A549 (cell line): ENCODE measurements around the gene CCDC83. TPM values are rescaled to one million over a fixed set of nuclear protein-coding genes. Genes with fewer than 3 reads are reported as not detected.

Experiments used
- ATAC-seq, 2 experiments: fragments of 200-7000 bp in 1 of 2; fragments of >200 bp in 1 of 2; cut with Nextera tagmentation in 1 of 2; cut with Tn5 transposase in 1 of 2; 3 replicates each; pipeline versions ENCODE4 v1.8.0 to v1.9.1; 2018 to 2020; ENCODE audit warnings: mild to moderate bottlenecking in 1 of 2, moderate library complexity in 1 of 2
- CTCF ChIA-PET: fragments of 300-600 bp; sonication (Branson Sonifier 250); formaldehyde crosslinking; extraction: SDS; loops from one replicate; lab custom pipeline; 2021; ENCODE audit warnings: antibody characterized with exemption, inconsistent platforms; lab: Yijun Ruan, JAX
- POLR2A ChIA-PET: fragments of 350-600 bp; formaldehyde crosslinking; extraction: SDS; loops from one replicate; lab custom pipeline; 2021; ENCODE audit warnings: antibody characterized with exemption, inconsistent platforms; lab: Yijun Ruan, JAX
- DNase-seq, 2 experiments: peaks; one replicate each; pipeline versions ENCODE4 v3.0.0 to v3.0.0-alpha.2; 2011 to 2016; ENCODE audit warnings: low read depth in 1 of 2, low spot score in 1 of 2
- FAIRE-seq: peaks from 2 replicates; lab custom pipeline; 2011; peaks lifted over from hg19 to GRCh38; lab: Jason Lieb, UNC
- H3K27ac ChIP-seq, 2 experiments: fragments of >200 bp; sonication (Bioruptor Twin); formaldehyde crosslinking; 3 replicates each; pipeline ENCODE4 v1.5.1; 2016 to 2017
- H3K4me1 ChIP-seq: fragments of >200 bp; sonication (Bioruptor Twin); formaldehyde crosslinking; 3 replicates; pipeline ENCODE4 v1.6.1; 2016
- H3K4me2 ChIP-seq: fragments of >200 bp; sonication (Bioruptor Twin); formaldehyde crosslinking; 3 replicates; pipeline ENCODE4 v1.6.1; 2016
- H3K4me3 ChIP-seq: fragments of >200 bp; sonication (Bioruptor Twin); formaldehyde crosslinking; 3 replicates; pipeline ENCODE4 v1.5.1; 2016
- H3K9me3 ChIP-seq: fragments of >200 bp; sonication (Bioruptor Twin); formaldehyde crosslinking; 3 replicates; pipeline ENCODE4 v1.6.1; 2016
- ATOH8 ChIP-seq: fragments of 250-450 bp; sonication (Bioruptor Pico); IDR thresholded peaks from 2 replicates; pipeline ENCODE4 v1.5.0; 2020; ENCODE audit warnings: low read depth, mild to moderate bottlenecking, moderate library complexity
- CBX2 ChIP-seq: fragments of 200-600 bp; sonication (generic); IDR thresholded peaks from 2 replicates; pipeline ENCODE4 v1.6.1; 2016; ENCODE audit warnings: low read depth, mild to moderate bottlenecking, borderline replicate concordance
- CBX8 ChIP-seq: fragments of 200-600 bp; sonication (generic); IDR thresholded peaks from 2 replicates; pipeline ENCODE4 v1.6.1; 2016
- CHD4 ChIP-seq: fragments of 200-600 bp; sonication (generic); IDR thresholded peaks from 2 replicates; pipeline ENCODE4 v1.6.1; 2016; ENCODE audit warnings: antibody characterized with exemption, mild to moderate bottlenecking, borderline replicate concordance
- EHF ChIP-seq: fragments of 250-450 bp; sonication (Bioruptor Pico); IDR thresholded peaks from 2 replicates; pipeline ENCODE4 v1.5.0; 2020; ENCODE audit warnings: mild to moderate bottlenecking
- EHMT2 ChIP-seq: fragments of 200-600 bp; sonication (generic); IDR thresholded peaks from 2 replicates; pipeline ENCODE4 v1.6.1; 2016; ENCODE audit warnings: antibody characterized with exemption, low read depth, mild to moderate bottlenecking, moderate library complexity
- EP300 ChIP-seq, 2 experiments: fragments of >200 bp; sonication (Bioruptor Twin); formaldehyde crosslinking; IDR thresholded peaks; 2 replicates in 1 of 2; 3 replicates in 1 of 2; pipeline ENCODE4 v1.6.1; 2016 to 2017
- FOSB ChIP-seq: fragments of 250-450 bp; sonication (Bioruptor Pico); IDR thresholded peaks from 2 replicates; pipeline ENCODE4 v1.5.0; 2020; ENCODE audit warnings: mild to moderate bottlenecking, moderate library complexity
- FOXS1 ChIP-seq: fragments of 250-450 bp; sonication (Bioruptor Pico); IDR thresholded peaks from 2 replicates; pipeline ENCODE4 v1.5.0; 2020; ENCODE audit warnings: mild to moderate bottlenecking, moderate library complexity
- GATA3 ChIP-seq: IDR thresholded peaks from 2 replicates; pipeline ENCODE4 v1.6.1; 2012; ENCODE audit warnings: borderline replicate concordance
- HDAC2 ChIP-seq: fragments of 200-600 bp; sonication (generic); IDR thresholded peaks from 2 replicates; pipeline ENCODE4 v1.6.1; 2016
- HEYL ChIP-seq: fragments of 250-450 bp; sonication (Bioruptor Pico); IDR thresholded peaks from 2 replicates; pipeline ENCODE4 v1.8.0; 2021; ENCODE audit warnings: mild to moderate bottlenecking, moderate library complexity
- HOXA7 ChIP-seq: fragments of 250-450 bp; sonication (Bioruptor Pico); IDR thresholded peaks from 2 replicates; pipeline ENCODE4 v1.5.0; 2020; ENCODE audit warnings: mild to moderate bottlenecking, moderate library complexity
- HOXB13 ChIP-seq: fragments of 250-450 bp; sonication (Bioruptor Pico); IDR thresholded peaks from 2 replicates; pipeline ENCODE4 v1.5.0; 2020; ENCODE audit warnings: low read depth, mild to moderate bottlenecking, moderate library complexity
- JUNB ChIP-seq: fragments of >200 bp; sonication (Bioruptor Twin); formaldehyde crosslinking; IDR thresholded peaks from 2 replicates; pipeline ENCODE4 v1.6.1; 2016
- MAFK ChIP-seq: fragments of 450-650 bp; IDR thresholded peaks from 2 replicates; pipeline ENCODE4 v1.6.1; 2014; ENCODE audit not compliant: partially characterized antibody
- MYC ChIP-seq: IDR thresholded peaks from 2 replicates; pipeline ENCODE4 v1.6.1; 2012; ENCODE audit warnings: mild to moderate bottlenecking, inconsistent platforms, low read length, improper control_type of control experiment, borderline replicate concordance
- NPAS2 ChIP-seq: fragments of 250-450 bp; sonication (Bioruptor Pico); IDR thresholded peaks from 2 replicates; pipeline ENCODE4 v1.8.0; 2022; ENCODE audit warnings: mild to moderate bottlenecking, moderate library complexity, borderline replicate concordance
- POLR2AphosphoS2 ChIP-seq: conservative IDR thresholded peaks from 2 replicates; pipeline ENCODE4 v1.6.1; 2012; ENCODE audit warnings: low read length, improper control_type of control experiment, inconsistent platforms
- RAD21 ChIP-seq, 2 experiments: fragments of >200 bp in 1 of 2; sonication (Bioruptor Twin) in 1 of 2; formaldehyde crosslinking in 1 of 2; IDR thresholded peaks in 1 of 2; conservative IDR thresholded peaks in 1 of 2; 2 replicates in 1 of 2; 3 replicates in 1 of 2; pipeline ENCODE4 v1.6.1; 2012 to 2018; ENCODE audit warnings: inconsistent platforms in 1 of 2
- RARB ChIP-seq: fragments of 250-450 bp; sonication (Bioruptor Pico); IDR thresholded peaks from 2 replicates; pipeline ENCODE4 v1.8.0; 2021; ENCODE audit warnings: mild to moderate bottlenecking, moderate library complexity
- REST ChIP-seq: fragments of 200-600 bp; sonication (generic); IDR thresholded peaks from 2 replicates; pipeline ENCODE4 v1.6.1; 2016; ENCODE audit warnings: antibody characterized with exemption, mild to moderate bottlenecking, moderate library complexity
- RFX5 ChIP-seq: fragments of 450-650 bp; IDR thresholded peaks from 2 replicates; pipeline ENCODE4 v1.7.1; 2014; ENCODE audit warnings: antibody characterized with exemption, mild to moderate bottlenecking, moderate library complexity
- SMC3 ChIP-seq: fragments of >200 bp; sonication (Bioruptor Twin); formaldehyde crosslinking; IDR thresholded peaks from 3 replicates; pipeline ENCODE4 v1.6.1; 2018; ENCODE audit warnings: inconsistent platforms
- TFCP2L1 ChIP-seq: fragments of 250-450 bp; sonication (Bioruptor Pico); IDR thresholded peaks from 2 replicates; pipeline ENCODE4 v1.5.0; 2021; ENCODE audit warnings: mild to moderate bottlenecking
- TP53 ChIP-seq: fragments of 250-450 bp; sonication (Bioruptor Pico); IDR thresholded peaks from 2 replicates; pipeline ENCODE4 v1.5.0; 2021; ENCODE audit warnings: mild to moderate bottlenecking, moderate library complexity
- USF2 ChIP-seq: fragments of 450-650 bp; IDR thresholded peaks from 2 replicates; pipeline ENCODE4 v1.6.1; 2014; ENCODE audit warnings: antibody characterized with exemption
- WGBS: methylation state at CpG from one replicate; pipeline ENCODE4 v1.1.6; 2017; ENCODE audit errors: missing lambda C conversion rate; 5-methylcytosine and 5-hydroxymethylcytosine counted together
- polyA plus RNA-seq, 4 experiments: library from polyadenylated mRNA; depleted of rRNA in 3 of 4; stranded (reverse); fragments of >200 nt; fragmentation: RNase III in 1 of 4; extraction: RNeasy Plus Mini Kit Qiagen cat#74134 plus additional on column Dnase treatment in 1 of 4; gene quantifications; 2 replicates in 3 of 4; 3 replicates in 1 of 4; pipeline ENCODE4 v1.2.3, GENCODE V29; 2011 to 2017

The CCDC83 gene
- polyA plus RNA-seq, 2 of the 4 experiments (the other 2 are of a cell fraction), result not detected

- 58% methylated on average over 6 of the region's 6 CpGs for WGBS
Observed at GRCh38 chr11:85914425-85914824, 59.2 kb downstream of the CCDC83 start.

GRCh38 chr11:85918910-85919794, 64.0 kb downstream of the CCDC83 start:
- no peak overlapping the region for H3K4me2 ChIP-seq
- ATAC-seq (no peak), FAIRE-seq (no peak), DNase-seq (no peak)
- POLR2A ChIA-PET, result no interaction called here
- H3K4me1 ChIP-seq, result no peaks in the 10 kb centered on the region
- CTCF ChIA-PET, result interaction anchor here (0.6 to 1.2 kb wide), 2 partner anchors 11 to 26 kb away, joined by 3 read pairs; no protein-coding TSS in a partner anchor
- TF ChIP-seq HOXB13 (no peak), NPAS2 (CRISPR knock-in tag) (no peak), MAFK (peak; percentile 36)
- no peak overlapping the region for H3K27ac ChIP-seq
- no peak overlapping the region for H3K4me3 ChIP-seq
- H3K9me3 ChIP-seq, result no peaks in the 10 kb centered on the region
- 82% methylated on average over 4 of the region's 4 CpGs for WGBS

More at GRCh38 chr11:85914425-85914824, 59.2 kb downstream of the CCDC83 start:
- H3K4me2 ChIP-seq, result no peak overlapping the region
- POLR2A ChIA-PET, result no interaction called here
- H3K4me1 ChIP-seq, result no peaks in the 10 kb centered on the region
- FAIRE-seq (no peak), DNase-seq (no peak)
- TF ChIP-seq TP53 (CRISPR knock-in tag), result no peak
- TF ChIP-seq EP300 (IDR thresholded peaks at IDR 0.05), result no peak
- TF ChIP-seq HOXA7 (CRISPR knock-in tag), result no peak
- TF ChIP-seq EHMT2, result no peak
- no peak for TF ChIP-seq TFCP2L1 (CRISPR knock-in tag)
- TF ChIP-seq ATOH8 (CRISPR knock-in tag), result no peak
- TF ChIP-seq EHF, result no peak
- no peak for TF ChIP-seq RARB
- TF ChIP-seq, all 56 proteins: peak for 0
- no peak overlapping the region for H3K4me3 ChIP-seq
- no peaks in the 10 kb centered on the region for H3K9me3 ChIP-seq
- CTCF ChIA-PET, result interaction anchor here (1.0 to 2.1 kb wide), 3 partner anchors 10 to 304 kb away, joined by 3 to 5 read pairs (median 3); no protein-coding TSS in a partner anchor
- no peak overlapping the region for H3K27ac ChIP-seq
- ATAC-seq, result no peak

GRCh38 chr11:85922367-85922766, 67.2 kb downstream of the CCDC83 start:
- Histone ChIP-seq H3K4me2 (no peak overlapping the region), H3K9me3 (no peaks in the 10 kb centered on the region), H3K27ac (no peak overlapping the region), H3K4me3 (no peak overlapping the region), H3K4me1 (no peaks in the 10 kb centered on the region)
- no peak for ATAC-seq
- 50% methylated on average over 1 of the region's 1 CpG for WGBS
- ChIA-PET POLR2A (no interaction called here), CTCF (interaction anchor here (0.7 kb wide), 1 partner anchor 320 kb away, joined by 3 read pairs; no protein-coding TSS in a partner anchor)
- TF ChIP-seq EHF (no peak), REST (no peak), CBX8 (no peak), POLR2AphosphoS2 (no peak), MYC (no peak), TP53 (CRISPR knock-in tag) (no peak), FOXS1 (no peak), HDAC2 (no peak), FOSB (CRISPR knock-in tag) (no peak), RFX5 (no peak), GATA3 (no peak), RAD21 (conservative IDR thresholded peaks at IDR 0.05 in 1 of 2, IDR thresholded peaks at IDR 0.05 in 1 of 2) (no peak), JUNB (no peak), SMC3 (no peak), HEYL (CRISPR knock-in tag) (no peak), CBX2 (no peak), NPAS2 (CRISPR knock-in tag) (no peak), USF2 (no peak), CHD4 (no peak)
- DNase-seq, result no peak
- no peak for FAIRE-seq
